ENCODE data around the gene TOB1. TPM values are rescaled to one million over a fixed set of nuclear protein-coding genes. Genes with fewer than 3 reads are reported as not detected.

The TOB1 gene
- total RNA-seq, 1 experiment from 2014 or later = 31.6 TPM

DNA sequence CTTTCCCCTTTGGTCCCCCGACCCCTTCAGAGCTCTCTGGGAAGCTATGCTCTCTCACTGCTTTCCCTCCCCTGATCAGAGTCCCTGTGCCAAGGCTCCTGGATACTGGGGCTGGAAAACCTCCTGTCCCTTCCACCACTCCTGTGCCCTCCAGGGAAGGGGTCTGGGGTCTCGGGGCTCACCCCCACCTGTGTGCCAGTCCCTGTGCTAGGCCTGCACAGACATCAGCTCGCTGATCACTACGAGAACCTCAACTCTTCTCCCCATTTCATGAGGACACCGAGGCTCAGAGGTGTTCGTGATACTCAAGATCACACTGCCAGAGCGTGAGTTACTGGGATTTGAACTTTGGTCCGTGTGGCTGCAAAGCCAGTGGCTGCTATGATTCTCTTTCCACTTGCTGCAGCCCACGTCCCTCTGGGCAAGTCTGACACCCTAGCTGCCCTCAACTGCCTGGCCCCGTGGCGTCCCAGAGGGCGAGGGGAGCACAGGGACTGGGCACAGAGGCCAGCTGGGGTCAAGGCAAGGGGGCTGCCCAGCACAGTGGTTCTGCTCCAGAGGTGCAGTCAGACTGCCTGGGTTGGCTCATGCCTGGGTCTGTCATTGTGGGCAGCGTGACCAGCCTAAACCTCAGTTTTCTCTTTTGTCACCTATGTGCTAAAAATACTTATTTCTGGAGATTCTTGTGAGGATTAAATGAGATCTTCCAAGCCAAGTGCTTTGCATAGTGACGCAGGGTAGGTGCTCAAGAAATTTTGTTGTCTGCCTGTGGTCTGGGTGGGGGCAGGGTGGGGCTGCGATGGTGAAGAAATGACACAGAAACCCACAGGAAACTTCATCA, 43.8 kb upstream of the TOB1 start:
- Histone ChIP-seq H3K4ac (ENCODE audit: low read depth, low read length) (no peak overlapping the region), H3K27ac (ENCODE audit: insufficient read length, low read depth, low read length) (no peak overlapping the region), H3T11ph (ENCODE audit: low read length) (no peak overlapping the region), H3K27me3 (ENCODE audit: insufficient read depth, low read length) (no peaks in the 10 kb centered on the region), H3K9me3 (ENCODE audit: control insufficient read depth, low read depth, low read length) (no peaks in the 10 kb centered on the region), H3K4me1 (ENCODE audit: insufficient read depth, low read length) (peaks cover 12% of the 10 kb centered on the region; the same call in 1 of the 2 replicates), H2AK5ac (ENCODE audit: insufficient read length, low read length) (no peak overlapping the region), H3K14ac (ENCODE audit: insufficient read depth, low read length) (0 out of 2 replicates have a peak overlapping the region, but pooled peaks have one; percentile 11), H3K18ac (ENCODE audit: insufficient read length, low read depth, low read length) (no peak overlapping the region), H3K4me2 (ENCODE audit: insufficient read depth, insufficient read length, low read length) (no peak overlapping the region), H2BK12ac (ENCODE audit: insufficient read length, low read depth, low read length) (no peak overlapping the region), H4K5ac (ENCODE audit: insufficient read length, low read depth, low read length) (no peak overlapping the region), H4K20me1 (ENCODE audit: control insufficient read depth, insufficient read depth, insufficient read length) (no peaks in the 10 kb centered on the region), H3K79me2 (ENCODE audit: insufficient read depth, low read length) (no peaks in the 10 kb centered on the region), H2BK20ac (ENCODE audit: low read depth, low read length, poor library complexity, severe bottlenecking) (no peak overlapping the region), H2BK5ac (ENCODE audit: insufficient read length, low read length) (no peak overlapping the region), H3K9ac (ENCODE audit: extremely low read depth, insufficient read length, low read length) (no peak overlapping the region), H3K23me2 (ENCODE audit: insufficient read length, low read depth, low read length, poor library complexity, severe bottlenecking) (no peaks in the 10 kb centered on the region), H3K56ac (ENCODE audit: insufficient read length, low read depth, low read length) (no peak overlapping the region), H2AFZ (ENCODE audit: low read length) (no peak overlapping the region), H4K91ac (ENCODE audit: insufficient read length, low read depth, low read length) (no peak overlapping the region), H4K8ac (replicated peaks; ENCODE audit: insufficient read length, low read depth, low read length) (no peak overlapping the region), H3K23ac (ENCODE audit: insufficient read length, low read depth, low read length) (no peak overlapping the region), H2BK120ac (ENCODE audit: low read depth, low read length, poor library complexity, severe bottlenecking) (no peak overlapping the region), H2BK15ac (ENCODE audit: low read depth, low read length) (no peak overlapping the region), H3K79me1 (ENCODE audit: insufficient read depth, low read depth, low read length, poor library complexity, severe bottlenecking) (no peaks in the 10 kb centered on the region)
- no peak for DNase-seq
- H3K4me3 Mint-ChIP-seq = peak overlapping the region in 1 of 2 experiments; percentile 40; a peak in 1 of 5 replicates
- peaks cover 52 to 67% of the 10 kb centered on the region in 2 experiments for H3K4me1 Mint-ChIP-seq
- H3K27me3 Mint-ChIP-seq (ENCODE audit: low read depth) = no peaks in the 10 kb centered on the region
- H3K9me3 Mint-ChIP-seq = no peaks in the 10 kb centered on the region; a peak in 1 of 5 replicates
- WGBS (ENCODE audit: extremely low coverage, insufficient read length, low lambda C conversion rate) = no CpG with 5 or more reads among the region's 15 CpGs
- TF ChIP-seq, protein P1, sequence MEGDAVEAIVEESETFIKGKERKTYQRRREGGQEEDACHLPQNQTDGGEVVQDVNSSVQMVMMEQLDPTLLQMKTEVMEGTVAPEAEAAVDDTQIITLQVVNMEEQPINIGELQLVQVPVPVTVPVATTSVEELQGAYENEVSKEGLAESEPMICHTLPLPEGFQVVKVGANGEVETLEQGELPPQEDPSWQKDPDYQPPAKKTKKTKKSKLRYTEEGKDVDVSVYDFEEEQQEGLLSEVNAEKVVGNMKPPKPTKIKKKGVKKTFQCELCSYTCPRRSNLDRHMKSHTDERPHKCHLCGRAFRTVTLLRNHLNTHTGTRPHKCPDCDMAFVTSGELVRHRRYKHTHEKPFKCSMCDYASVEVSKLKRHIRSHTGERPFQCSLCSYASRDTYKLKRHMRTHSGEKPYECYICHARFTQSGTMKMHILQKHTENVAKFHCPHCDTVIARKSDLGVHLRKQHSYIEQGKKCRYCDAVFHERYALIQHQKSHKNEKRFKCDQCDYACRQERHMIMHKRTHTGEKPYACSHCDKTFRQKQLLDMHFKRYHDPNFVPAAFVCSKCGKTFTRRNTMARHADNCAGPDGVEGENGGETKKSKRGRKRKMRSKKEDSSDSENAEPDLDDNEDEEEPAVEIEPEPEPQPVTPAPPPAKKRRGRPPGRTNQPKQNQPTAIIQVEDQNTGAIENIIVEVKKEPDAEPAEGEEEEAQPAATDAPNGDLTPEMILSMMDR (conservative IDR thresholded peaks at IDR 0.05) = no peak
- H3K36me3 Mint-ChIP-seq (ENCODE audit: insufficient read depth in 1 of 3, low read depth in 3 of 3) = no peaks in the 10 kb centered on the region; a peak in 1 of 7 replicates
- peak overlapping the region; percentile 44 to 96 (median 96); a peak in 4 of 7 replicates for H3K27ac Mint-ChIP-seq

Data from H9 (cell line).